ENCODE measurements around the gene JMJD6. TPM values are rescaled to one million over a fixed set of nuclear protein-coding genes. Genes with fewer than 3 reads are reported as not detected.

Gene JMJD6
- total RNA-seq, 1 experiment from 2014 or later = 28.9 TPM

GRCh38 chr17:76751416-76751993 is 25.1 kb upstream of the JMJD6 start:
- no peaks in the 10 kb centered on the region for H3K9me3 ChIP-seq (ENCODE audit: control insufficient read depth, low read depth, low read length)
- H3K4me1 ChIP-seq (ENCODE audit: insufficient read depth, low read length) = no peaks in the 10 kb centered on the region
- DNase-seq = no peak
- no peaks in the 10 kb centered on the region for H3K79me1 ChIP-seq (ENCODE audit: insufficient read depth, low read depth, low read length, poor library complexity, severe bottlenecking)
- no peak overlapping the region for H3K4me2 ChIP-seq (ENCODE audit: insufficient read depth, insufficient read length, low read length)
- H4K8ac ChIP-seq (replicated peaks; ENCODE audit: insufficient read length, low read depth, low read length) = no peak overlapping the region
- H3K56ac ChIP-seq (ENCODE audit: insufficient read length, low read depth, low read length) = no peak overlapping the region
- TF ChIP-seq, protein P1, sequence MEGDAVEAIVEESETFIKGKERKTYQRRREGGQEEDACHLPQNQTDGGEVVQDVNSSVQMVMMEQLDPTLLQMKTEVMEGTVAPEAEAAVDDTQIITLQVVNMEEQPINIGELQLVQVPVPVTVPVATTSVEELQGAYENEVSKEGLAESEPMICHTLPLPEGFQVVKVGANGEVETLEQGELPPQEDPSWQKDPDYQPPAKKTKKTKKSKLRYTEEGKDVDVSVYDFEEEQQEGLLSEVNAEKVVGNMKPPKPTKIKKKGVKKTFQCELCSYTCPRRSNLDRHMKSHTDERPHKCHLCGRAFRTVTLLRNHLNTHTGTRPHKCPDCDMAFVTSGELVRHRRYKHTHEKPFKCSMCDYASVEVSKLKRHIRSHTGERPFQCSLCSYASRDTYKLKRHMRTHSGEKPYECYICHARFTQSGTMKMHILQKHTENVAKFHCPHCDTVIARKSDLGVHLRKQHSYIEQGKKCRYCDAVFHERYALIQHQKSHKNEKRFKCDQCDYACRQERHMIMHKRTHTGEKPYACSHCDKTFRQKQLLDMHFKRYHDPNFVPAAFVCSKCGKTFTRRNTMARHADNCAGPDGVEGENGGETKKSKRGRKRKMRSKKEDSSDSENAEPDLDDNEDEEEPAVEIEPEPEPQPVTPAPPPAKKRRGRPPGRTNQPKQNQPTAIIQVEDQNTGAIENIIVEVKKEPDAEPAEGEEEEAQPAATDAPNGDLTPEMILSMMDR (conservative IDR thresholded peaks at IDR 0.05) = no peak
- H3K23me2 ChIP-seq (ENCODE audit: insufficient read length, low read depth, low read length, poor library complexity, severe bottlenecking) = no peaks in the 10 kb centered on the region
- H3K18ac ChIP-seq (ENCODE audit: insufficient read length, low read depth, low read length) = no peak overlapping the region
- H2BK5ac ChIP-seq (ENCODE audit: insufficient read length, low read length) = no peak overlapping the region
- H2BK15ac ChIP-seq (ENCODE audit: low read depth, low read length) = no peak overlapping the region
- no peak overlapping the region for H3K14ac ChIP-seq (ENCODE audit: insufficient read depth, low read length)
- Mint-ChIP-seq H3K4me3 (no peak overlapping the region), H3K27ac (no peak overlapping the region; a peak in 1 of 7 replicates), H3K27me3 (ENCODE audit: low read depth) (no peaks in the 10 kb centered on the region), H3K9me3 (no peaks in the 10 kb centered on the region; a peak in 1 of 5 replicates), H3K4me1 (no peaks in the 10 kb centered on the region), H3K36me3 (ENCODE audit: insufficient read depth in 1 of 3, low read depth in 3 of 3) (peaks cover 5 to 31% (median 14%) of the 10 kb centered on the region in 3 experiments; a peak in 6 of 7 replicates)
- H4K5ac ChIP-seq (ENCODE audit: insufficient read length, low read depth, low read length) = no peak overlapping the region
- H2AK5ac ChIP-seq (ENCODE audit: insufficient read length, low read length) = no peak overlapping the region
- no peak overlapping the region for H3K9ac ChIP-seq (ENCODE audit: extremely low read depth, insufficient read length, low read length)
- no peak overlapping the region for H3K27ac ChIP-seq (ENCODE audit: insufficient read length, low read depth, low read length)
- no peak overlapping the region for H2BK120ac ChIP-seq (ENCODE audit: low read depth, low read length, poor library complexity, severe bottlenecking)
- no peaks in the 10 kb centered on the region for H4K20me1 ChIP-seq (ENCODE audit: control insufficient read depth, insufficient read depth, insufficient read length)
- no peak overlapping the region for H3K4ac ChIP-seq (ENCODE audit: low read depth, low read length)
- no peak overlapping the region for H3K23ac ChIP-seq (ENCODE audit: insufficient read length, low read depth, low read length)
- H3K79me2 ChIP-seq (ENCODE audit: insufficient read depth, low read length) = no peaks in the 10 kb centered on the region
- no peak overlapping the region for H2AFZ ChIP-seq (ENCODE audit: low read length)
- no peak overlapping the region for H2BK12ac ChIP-seq (ENCODE audit: insufficient read length, low read depth, low read length)
- H3T11ph ChIP-seq (ENCODE audit: low read length) = no peak overlapping the region
- no peak overlapping the region for H2BK20ac ChIP-seq (ENCODE audit: low read depth, low read length, poor library complexity, severe bottlenecking)
- H4K91ac ChIP-seq (ENCODE audit: insufficient read length, low read depth, low read length) = no peak overlapping the region
- WGBS (ENCODE audit: extremely low coverage, insufficient read length, low lambda C conversion rate) = no CpG with 5 or more reads among the region's 3 CpGs
- H3K27me3 ChIP-seq (ENCODE audit: insufficient read depth, low read length) = no peaks in the 10 kb centered on the region

All from H9 (cell line).